B cell (primary cell): ENCODE results near the gene TFDP1.

Experiments used
- CTCF ChIP-seq: fragments of 200-600 bp; IDR thresholded peaks from one replicate; pipeline ENCODE4 v1.8.0; 2022; ENCODE audit warnings: antibody characterized with exemption, mild to moderate bottlenecking
- EZH2 ChIP-seq: IDR thresholded peaks from 2 replicates; pipeline ENCODE4 v1.6.1; 2012; ENCODE audit warnings: borderline replicate concordance, low read depth, mild to moderate bottlenecking, moderate library complexity, low read length; ENCODE audit not compliant: insufficient read depth, poor library complexity, severe bottlenecking

- TF ChIP-seq CTCF, result no peak
- no peak for TF ChIP-seq EZH2
Measured at GRCh38 chr13:113612607-113613006, 28.1 kb downstream of the TFDP1 start.
